ENCODE results near the gene TIPRL.

The TIPRL gene

DNA sequence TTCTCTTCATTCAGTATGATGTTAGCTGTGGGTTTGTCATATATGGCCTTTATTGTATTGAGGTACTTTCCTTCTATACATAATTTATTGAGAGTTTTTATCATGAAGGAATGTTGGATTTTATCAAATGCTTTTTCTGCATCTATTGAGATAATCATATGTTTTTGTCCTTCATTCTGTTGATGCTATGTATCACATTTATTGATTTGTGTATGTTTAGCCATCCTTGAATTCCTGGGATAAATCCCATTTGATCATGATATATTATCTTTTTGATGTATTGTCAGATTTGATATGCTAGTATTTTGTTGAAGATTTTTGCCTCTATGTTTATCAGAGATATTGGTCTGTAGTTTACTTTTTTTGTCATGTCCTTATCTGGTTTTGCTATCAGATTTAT is 21.1 kb upstream of the TIPRL start:
- DNase-seq (ENCODE audit: low read depth), result no peak
- TF ChIP-seq, protein P1, sequence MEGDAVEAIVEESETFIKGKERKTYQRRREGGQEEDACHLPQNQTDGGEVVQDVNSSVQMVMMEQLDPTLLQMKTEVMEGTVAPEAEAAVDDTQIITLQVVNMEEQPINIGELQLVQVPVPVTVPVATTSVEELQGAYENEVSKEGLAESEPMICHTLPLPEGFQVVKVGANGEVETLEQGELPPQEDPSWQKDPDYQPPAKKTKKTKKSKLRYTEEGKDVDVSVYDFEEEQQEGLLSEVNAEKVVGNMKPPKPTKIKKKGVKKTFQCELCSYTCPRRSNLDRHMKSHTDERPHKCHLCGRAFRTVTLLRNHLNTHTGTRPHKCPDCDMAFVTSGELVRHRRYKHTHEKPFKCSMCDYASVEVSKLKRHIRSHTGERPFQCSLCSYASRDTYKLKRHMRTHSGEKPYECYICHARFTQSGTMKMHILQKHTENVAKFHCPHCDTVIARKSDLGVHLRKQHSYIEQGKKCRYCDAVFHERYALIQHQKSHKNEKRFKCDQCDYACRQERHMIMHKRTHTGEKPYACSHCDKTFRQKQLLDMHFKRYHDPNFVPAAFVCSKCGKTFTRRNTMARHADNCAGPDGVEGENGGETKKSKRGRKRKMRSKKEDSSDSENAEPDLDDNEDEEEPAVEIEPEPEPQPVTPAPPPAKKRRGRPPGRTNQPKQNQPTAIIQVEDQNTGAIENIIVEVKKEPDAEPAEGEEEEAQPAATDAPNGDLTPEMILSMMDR (IDR thresholded peaks at IDR 0.05; ENCODE audit: control insufficient read depth, insufficient read depth, low read depth, low read length, missing control alignments), result no peak
- H3K4me3 ChIP-seq (ENCODE audit: control insufficient read depth, low read depth, low read length), result no peak overlapping the region

DNA sequence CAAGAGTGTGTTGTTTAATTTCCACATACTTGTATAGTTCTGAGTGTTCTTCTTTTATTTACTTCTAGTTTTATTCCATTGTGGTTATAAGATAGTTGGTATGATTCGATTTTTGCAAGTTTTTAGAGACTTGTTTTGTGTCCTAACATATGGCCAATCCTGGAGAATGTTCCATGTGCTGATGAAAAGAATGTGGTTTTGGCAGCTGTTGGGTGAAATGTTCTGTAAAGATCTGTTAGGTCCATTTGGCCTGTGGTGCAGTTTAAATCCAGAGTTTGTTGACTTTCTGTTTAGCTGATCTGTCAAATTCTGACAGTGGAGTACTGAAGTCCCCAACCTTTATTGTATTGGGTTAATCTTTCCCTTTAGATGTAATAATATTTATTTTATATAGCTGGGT is 19.5 kb upstream of the TIPRL start:
- TF ChIP-seq, protein P1 (IDR thresholded peaks at IDR 0.05; ENCODE audit: control insufficient read depth, insufficient read depth, low read depth, low read length, missing control alignments), result no peak
- H3K4me3 ChIP-seq (ENCODE audit: control insufficient read depth, low read depth, low read length), result no peak overlapping the region
- no peak for DNase-seq (ENCODE audit: low read depth)

DNA sequence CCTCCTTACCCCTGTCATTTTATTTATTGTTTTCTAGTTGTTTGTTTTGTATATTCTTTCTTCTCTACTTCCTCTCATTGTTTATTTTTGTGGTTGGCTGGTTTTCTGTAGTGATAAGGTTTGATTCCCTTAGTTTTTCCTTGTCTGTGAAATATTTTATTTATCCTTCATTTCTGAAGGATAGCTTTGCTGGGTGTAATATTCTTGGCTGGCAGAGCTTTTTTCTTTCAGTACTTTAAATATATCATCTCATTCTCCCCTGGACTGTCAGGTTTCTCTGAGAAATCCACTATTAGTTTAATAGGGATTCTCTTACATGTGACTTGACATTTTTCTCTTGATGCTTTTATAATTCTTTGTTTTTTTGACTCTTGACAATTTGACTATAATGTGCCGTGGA is 18.8 kb upstream of the TIPRL start:
- TF ChIP-seq, protein P1 (IDR thresholded peaks at IDR 0.05; ENCODE audit: control insufficient read depth, insufficient read depth, low read depth, low read length, missing control alignments), result no peak
- H3K4me3 ChIP-seq (ENCODE audit: control insufficient read depth, low read depth, low read length), result no peak overlapping the region
- DNase-seq (ENCODE audit: low read depth), result no peak

DNA sequence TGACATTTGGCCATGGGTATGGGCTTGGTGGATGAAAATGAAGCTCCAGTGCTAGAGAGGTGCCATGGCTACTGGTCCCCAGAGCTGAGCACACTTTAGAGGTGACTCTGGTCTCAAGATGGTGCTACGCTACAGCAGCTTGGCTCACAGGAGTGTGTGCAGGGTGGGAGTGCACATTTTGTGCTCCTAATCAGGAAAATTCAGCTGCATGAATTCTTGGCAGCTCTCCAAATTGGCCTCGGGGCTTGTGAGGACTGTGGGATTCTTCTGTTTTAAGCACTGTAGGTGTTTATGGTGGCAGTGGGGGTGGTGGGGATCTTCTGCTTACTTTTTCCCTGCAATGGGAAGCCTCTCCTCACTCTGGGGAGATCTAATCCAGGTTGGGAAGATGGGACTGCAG is 17.3 kb upstream of the TIPRL start:
- DNase-seq (ENCODE audit: low read depth), result no peak
- TF ChIP-seq, protein P1 (IDR thresholded peaks at IDR 0.05; ENCODE audit: control insufficient read depth, insufficient read depth, low read depth, low read length, missing control alignments), result no peak
- no peak overlapping the region for H3K4me3 ChIP-seq (ENCODE audit: control insufficient read depth, low read depth, low read length)

DNA sequence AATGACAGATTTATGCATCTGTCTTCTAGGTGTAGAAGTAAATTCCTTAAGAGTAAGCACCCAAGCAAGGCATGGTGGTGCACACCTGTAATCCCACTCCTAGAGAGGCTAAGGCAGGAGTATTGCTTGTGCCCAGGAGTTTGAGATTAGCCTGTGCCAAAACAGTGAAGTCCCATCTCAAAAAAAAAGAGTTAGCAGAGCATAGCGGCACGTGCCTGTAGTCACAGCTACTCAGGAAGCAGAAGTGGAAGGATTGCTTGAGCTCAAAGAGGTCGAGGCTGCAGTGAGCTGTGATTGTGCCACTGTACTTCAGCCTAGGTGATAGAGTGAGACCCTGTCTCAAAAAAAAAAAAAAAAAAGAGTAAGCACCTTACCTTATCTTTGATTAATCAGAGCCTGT is 15.1 kb upstream of the TIPRL start:
- no peak for DNase-seq (ENCODE audit: low read depth)
- TF ChIP-seq, protein P1 (IDR thresholded peaks at IDR 0.05; ENCODE audit: control insufficient read depth, insufficient read depth, low read depth, low read length, missing control alignments), result no peak
- no peak overlapping the region for H3K4me3 ChIP-seq (ENCODE audit: control insufficient read depth, low read depth, low read length)

DNA sequence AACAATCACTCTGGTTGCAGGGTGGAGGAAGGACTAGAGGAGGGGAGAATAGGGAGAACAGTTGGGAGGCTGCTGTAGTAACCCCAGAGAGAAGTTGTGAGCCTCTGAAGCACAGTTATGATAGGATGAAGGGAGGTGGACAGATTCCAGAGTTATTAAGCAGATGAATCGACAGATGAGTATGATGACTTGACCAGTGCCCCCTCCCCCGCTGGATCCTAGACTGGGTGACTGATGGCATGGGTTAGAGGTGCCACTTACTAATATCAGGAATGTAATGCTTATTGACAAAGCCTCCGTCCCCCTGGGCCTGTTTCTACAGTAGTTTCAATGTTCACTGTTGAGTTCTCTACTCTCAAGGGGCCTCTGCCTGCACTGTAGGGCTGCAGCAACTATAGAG is 14.0 kb upstream of the TIPRL start:
- no peak for DNase-seq (ENCODE audit: low read depth)
- no peak overlapping the region for H3K4me3 ChIP-seq (ENCODE audit: control insufficient read depth, low read depth, low read length)
- TF ChIP-seq, protein P1 (IDR thresholded peaks at IDR 0.05; ENCODE audit: control insufficient read depth, insufficient read depth, low read depth, low read length, missing control alignments), result no peak

DNA sequence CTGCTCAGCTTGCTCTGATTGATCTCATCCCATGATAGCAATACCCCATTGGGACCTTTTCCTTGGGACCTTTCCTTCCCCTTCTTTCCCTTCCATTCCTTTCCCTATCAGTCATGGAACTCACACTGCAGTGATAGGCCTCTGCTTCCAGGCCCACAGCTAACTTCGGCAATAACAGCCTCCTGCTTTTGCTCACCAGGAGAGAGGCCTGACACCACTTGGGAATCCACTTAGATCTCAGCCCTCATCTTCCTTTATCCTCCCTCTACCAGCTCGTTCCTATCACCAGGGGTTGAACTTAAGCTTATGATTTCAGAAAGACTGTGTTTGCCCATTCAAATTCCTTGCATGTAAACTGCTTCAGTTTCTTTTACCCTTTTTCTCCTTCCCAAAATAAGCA is 11.0 kb upstream of the TIPRL start:
- H3K4me3 ChIP-seq (ENCODE audit: control insufficient read depth, low read depth, low read length), result no peak overlapping the region
- DNase-seq (ENCODE audit: low read depth), result no peak
- TF ChIP-seq, protein P1 (IDR thresholded peaks at IDR 0.05; ENCODE audit: control insufficient read depth, insufficient read depth, low read depth, low read length, missing control alignments), result no peak
